OCI-LY1 (cell line): ENCODE data around the gene IL12RB1.
"Not testable (repeated sequence)": the region's sequence is repeated elsewhere in the genome, so short reads cannot be mapped to it uniquely, and the experiment has no call there.

ENCODE experiments used
- CTCF ChIP-seq: fragments of 200-600 bp; sonication (generic), shearing (Covaris generic); IDR thresholded peaks from 2 replicates; pipeline ENCODE4 v1.5.1; 2017; ENCODE audit warnings: mild to moderate bottlenecking, antibody characterized with exemption, low read length, moderate library complexity, mixed read lengths
- EZH2 ChIP-seq: fragments of 200-600 bp; sonication (generic), shearing (Covaris generic); IDR thresholded peaks from 2 replicates; pipeline ENCODE4 v1.8.0; 2017; ENCODE audit warnings: borderline replicate concordance, mixed run types, mild to moderate bottlenecking, antibody characterized with exemption, low read length, moderate library complexity, mixed read lengths

- not testable (repeated sequence) for TF ChIP-seq CTCF, EZH2
These were observed 2.4 kb upstream of the IL12RB1 start for GRCh38 chr19:18089096-18089541.
